ENCODE data around the gene PRR36.

- TF ChIP-seq POLR2A (IDR thresholded peaks at IDR 0.05) (no peak), CTCF (IDR thresholded peaks at IDR 0.05) (no peak)
These were observed 37.4 kb upstream of the PRR36 start for GRCh38 chr19:7911508-7912143.

Data from stomach (tissue), 4 donors.